GM21423 (cell line): ENCODE data around the gene ACADM.
"Not testable (repeated sequence)": the region's sequence is repeated elsewhere in the genome, so short reads cannot be mapped to it uniquely, and the experiment has no call there.

Experiments
- ATAC-seq: cut with Tn5 transposase; IDR thresholded peaks from one replicate; pipeline ENCODE4 v1.9.1; 2021; ENCODE audit warnings: mild to moderate bottlenecking, moderate library complexity; ENCODE audit not compliant: unreplicated experiment

Gene ACADM

DNA sequence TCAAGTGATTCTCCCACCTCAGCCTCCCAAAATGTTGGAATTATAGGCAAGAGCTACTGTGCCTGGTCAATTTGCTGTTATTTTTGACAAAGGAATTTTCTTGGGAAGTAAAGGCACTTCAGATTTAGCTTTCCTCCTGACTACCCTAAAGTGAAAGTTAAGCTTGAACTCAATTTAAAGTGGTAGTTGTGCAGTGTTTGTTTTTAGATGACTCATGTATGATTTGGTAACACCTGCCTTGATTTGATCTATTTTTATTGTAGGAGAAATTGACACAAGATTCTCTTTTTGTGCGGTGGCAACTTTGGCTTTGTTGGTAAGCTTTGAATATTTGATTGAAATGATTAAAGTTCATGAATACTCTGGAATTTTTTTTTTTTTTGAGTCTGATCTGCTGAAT lies 66.5 kb downstream of the ACADM start:
- no peak for ATAC-seq

DNA sequence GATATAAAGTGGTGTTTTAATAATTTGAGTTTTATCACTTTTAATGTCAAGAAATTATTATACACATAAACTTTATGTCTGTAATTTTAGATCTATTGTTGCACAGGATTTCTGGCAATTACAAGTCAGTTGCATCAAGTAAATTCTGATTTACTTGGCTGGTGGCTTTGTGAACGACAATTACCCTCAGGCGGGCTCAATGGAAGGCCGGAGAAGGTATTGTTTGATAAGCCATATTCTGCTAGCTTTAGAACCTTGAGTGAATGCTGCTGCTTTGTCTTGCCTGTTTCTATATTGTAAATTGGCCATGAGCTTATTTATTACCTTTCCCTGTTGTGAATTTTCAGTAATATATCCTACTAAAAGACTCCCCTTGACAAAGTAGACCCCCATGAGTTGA lies 67.6 kb downstream of the ACADM start:
- no peak for ATAC-seq

DNA sequence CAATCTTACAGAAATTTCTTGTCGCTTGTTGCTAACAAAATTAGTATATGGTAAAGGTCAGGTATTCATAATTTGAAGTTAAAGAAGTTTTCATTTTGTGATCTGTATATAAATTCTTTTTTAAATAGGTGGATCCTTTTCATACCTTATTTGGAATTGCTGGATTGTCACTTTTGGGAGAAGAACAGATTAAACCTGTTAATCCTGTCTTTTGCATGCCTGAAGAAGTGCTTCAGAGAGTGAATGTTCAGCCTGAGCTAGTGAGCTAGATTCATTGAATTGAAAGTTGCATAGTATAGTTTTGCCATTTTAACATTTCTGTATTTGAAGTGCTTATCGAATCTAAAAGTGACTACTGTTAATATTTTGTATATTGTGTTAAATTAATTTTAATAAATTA lies 69.9 kb downstream of the ACADM start:
- no peak for ATAC-seq

- ATAC-seq, result no peak
Observed at GRCh38 chr1:75795703-75796193, 71.2 kb downstream of the ACADM start.

- no peak for ATAC-seq
Observed at GRCh38 chr1:75796376-75797272, 72.1 kb downstream of the ACADM start, which contains the start of gene MSH4. TSS of gene MSH4 (plus strand) at chr1:75796882. CDS start at chr1:75796986, 104 bp downstream.

DNA sequence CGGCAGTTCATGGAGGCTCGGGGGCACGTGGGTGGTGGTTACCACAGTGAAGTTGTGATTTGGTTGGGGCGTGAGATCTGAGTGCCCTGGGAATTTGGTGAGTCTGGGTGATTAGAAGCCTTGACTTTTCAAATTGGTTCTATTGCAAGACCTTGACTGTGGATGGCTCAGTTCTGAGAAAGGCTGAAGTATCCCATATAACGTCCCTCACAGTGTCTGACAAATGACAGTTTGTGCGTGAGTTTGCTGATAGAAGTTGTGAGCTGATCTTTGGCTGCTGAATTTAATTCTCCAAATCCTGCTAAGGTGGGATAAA lies 72.7 kb downstream of the ACADM start:
- ATAC-seq, result no peak

- no peak for ATAC-seq
Observed at GRCh38 chr1:75797606-75798216, 73.2 kb downstream of the ACADM start.

DNA sequence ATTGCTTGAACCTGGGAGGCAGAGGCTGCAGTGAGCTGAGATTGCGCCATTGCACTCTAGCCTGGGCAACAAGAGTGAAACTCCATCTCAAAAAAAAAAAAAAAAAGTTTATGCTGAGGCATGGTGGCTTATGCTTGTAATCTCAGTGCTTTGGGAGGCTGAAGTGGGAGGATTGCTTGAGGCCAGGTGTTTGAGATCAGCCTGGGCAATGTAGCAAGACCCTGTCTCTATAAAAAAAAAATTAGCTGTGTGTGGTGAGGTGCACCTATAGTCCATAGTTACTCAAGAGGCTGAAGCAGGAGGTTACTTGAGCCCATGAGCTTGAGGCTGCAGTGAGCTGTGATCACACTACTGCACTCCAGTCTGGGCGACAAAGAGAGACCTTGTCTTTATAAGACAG lies 77.0 kb downstream of the ACADM start:
- ATAC-seq, result not testable (repeated sequence)

GRCh38 chr1:75808921-75809320 lies 84.4 kb downstream of the ACADM start:
- no peak for ATAC-seq

DNA sequence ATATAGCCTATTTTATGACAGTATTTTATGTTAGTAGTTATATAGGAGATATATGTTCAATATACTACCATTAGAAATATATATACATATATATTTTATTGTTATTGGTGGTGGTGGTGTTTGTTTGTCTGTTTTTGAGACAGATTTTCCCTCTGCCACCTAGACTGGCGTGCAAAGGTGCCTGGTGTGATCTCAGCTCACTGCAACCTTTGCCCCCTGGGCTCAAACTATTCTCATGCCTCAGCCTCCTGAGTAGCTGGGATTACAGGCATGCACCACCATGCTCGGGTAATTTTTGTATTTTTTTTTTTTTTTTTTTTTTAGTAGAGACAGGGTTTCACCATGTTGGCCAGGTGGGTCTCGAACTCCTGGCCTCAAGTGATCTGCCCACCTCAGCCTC lies 85.6 kb downstream of the ACADM start:
- ATAC-seq, result not testable (repeated sequence)

GRCh38 chr1:75811211-75811981 lies 86.9 kb downstream of the ACADM start:
- no peak for ATAC-seq

- ATAC-seq, result no peak
Observed at GRCh38 chr1:75812065-75812464, 87.6 kb downstream of the ACADM start.
